Activated CD4-positive, alpha-beta T cell treated with anti-CD3 and anti-CD28 coated beads, Interleukin-2, amount 10 ng/mL, durations not matched to agents 7 days and 5 days (primary cell): ENCODE data around the gene MFSD12. TPM values are rescaled to one million over a fixed set of nuclear protein-coding genes. Genes with fewer than 3 reads are reported as not detected.
"Not testable (repeated sequence)": the region's sequence is repeated elsewhere in the genome, so short reads cannot be mapped to it uniquely, and the experiment has no call there.

Experiments
- CTCF ChIA-PET: fragments of 350-600 bp; sonication (Branson Sonifier 250); formaldehyde crosslinking; loops from one replicate; lab custom pipeline; 2021; ENCODE audit warnings: antibody characterized with exemption; lab: Charles Lee
- POLR2A ChIA-PET: fragments of 350-600 bp; sonication (Branson Sonifier 250); formaldehyde crosslinking; loops from one replicate; lab custom pipeline; 2021; ENCODE audit warnings: antibody characterized with exemption; lab: Charles Lee
- DNase-seq: peaks from one replicate; pipeline ENCODE4 v3.0.0-alpha.2; 2020
- H3K27ac Mint-ChIP-seq: one replicate; pipeline ENCODE4 v1.8.0; 2021; ENCODE audit warnings: mild to moderate bottlenecking, moderate library complexity, mixed read lengths
- H3K27me3 Mint-ChIP-seq: one replicate; pipeline ENCODE4 v1.8.0; 2021; ENCODE audit warnings: mixed read lengths
- H3K36me3 Mint-ChIP-seq: one replicate; pipeline ENCODE4 v1.8.0; 2021; ENCODE audit warnings: low read depth, mixed read lengths
- H3K4me1 Mint-ChIP-seq: one replicate; pipeline ENCODE4 v1.8.0; 2021; ENCODE audit warnings: mixed read lengths
- H3K4me3 Mint-ChIP-seq: one replicate; pipeline ENCODE4 v1.8.0; 2021; ENCODE audit warnings: mild to moderate bottlenecking, moderate library complexity, mixed read lengths
- H3K9me3 Mint-ChIP-seq: one replicate; pipeline ENCODE4 v1.8.0; 2021; ENCODE audit warnings: mixed read lengths
- total RNA-seq, 2 experiments: library from RNA; stranded (reverse); gene quantifications; one replicate each; pipeline ENCODE4 v1.2.3, GENCODE V29; 2021

The MFSD12 gene
- total RNA-seq, 2 experiments from 2014 or later, result 62.1 to 67.6 TPM

DNA sequence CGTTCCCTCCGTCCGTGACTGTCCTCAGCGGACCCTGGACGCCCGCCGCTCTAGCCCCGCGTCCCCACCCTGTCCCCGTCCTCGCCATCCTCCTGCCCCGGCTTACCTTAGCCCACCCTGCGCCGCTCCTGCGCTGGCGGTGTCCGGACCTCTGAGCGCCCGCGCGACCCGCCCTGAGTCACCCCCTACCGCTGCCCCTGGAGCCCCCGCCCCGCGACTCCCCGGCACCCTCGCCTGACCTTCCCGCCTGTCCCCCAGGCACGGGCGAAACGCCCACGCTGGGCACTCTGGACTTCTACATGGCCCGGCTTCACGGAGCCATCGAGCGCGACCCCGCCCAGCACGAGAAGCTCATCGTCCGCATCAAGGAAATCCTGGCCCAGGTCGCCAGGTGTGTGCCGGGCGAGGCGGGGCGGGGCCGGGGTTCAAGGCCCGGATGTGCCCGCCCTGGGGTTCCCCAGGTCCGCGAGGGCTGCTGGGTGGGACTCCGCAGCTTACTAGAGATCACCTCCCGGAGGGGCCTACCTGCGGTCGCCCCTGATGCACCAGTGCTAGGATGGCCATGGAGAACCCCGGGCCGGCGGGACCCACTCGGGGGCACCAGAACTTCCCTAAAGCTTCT lies 20.4 kb upstream of the MFSD12 start:
- Mint-ChIP-seq H3K4me1 (peaks cover 7% of the 10 kb centered on the region), H3K4me3 (no peak overlapping the region), H3K9me3 (no peaks in the 10 kb centered on the region), H3K27ac (no peak overlapping the region), H3K36me3 (peaks cover 17% of the 10 kb centered on the region), H3K27me3 (no peaks in the 10 kb centered on the region)
- CTCF ChIA-PET, result interaction anchor here (0.9 kb wide), 1 partner anchor 121 kb away, joined by 3 read pairs; no protein-coding TSS in a partner anchor
- DNase-seq, result no peak
- POLR2A ChIA-PET, result no interaction called here

GRCh38 chr19:3576696-3577443 lies 19.5 kb upstream of the MFSD12 start:
- ChIA-PET POLR2A (no interaction called here), CTCF (no interaction called here)
- peaks cover 12% of the 10 kb centered on the region for H3K4me1 Mint-ChIP-seq
- H3K27ac Mint-ChIP-seq, result no peak overlapping the region
- no peak for DNase-seq
- peaks cover 17% of the 10 kb centered on the region for H3K36me3 Mint-ChIP-seq
- no peak overlapping the region for H3K4me3 Mint-ChIP-seq
- H3K9me3 Mint-ChIP-seq, result no peaks in the 10 kb centered on the region
- no peaks in the 10 kb centered on the region for H3K27me3 Mint-ChIP-seq

- H3K27ac Mint-ChIP-seq, result no peak overlapping the region
- DNase-seq, result no peak
- H3K36me3 Mint-ChIP-seq, result peaks cover 17% of the 10 kb centered on the region
- ChIA-PET POLR2A (interaction anchor here (0.6 kb wide), 1 partner anchor 972 kb away, joined by 4 read pairs; no protein-coding TSS in a partner anchor), CTCF (interaction anchor here (1.1 kb wide), 1 partner anchor 186 kb away, joined by 3 read pairs; the partner anchor contains the start of gene MRPL54)
- H3K9me3 Mint-ChIP-seq, result no peaks in the 10 kb centered on the region
- no peaks in the 10 kb centered on the region for H3K27me3 Mint-ChIP-seq
- peaks cover 18% of the 10 kb centered on the region for H3K4me1 Mint-ChIP-seq
- no peak overlapping the region for H3K4me3 Mint-ChIP-seq
Measured at GRCh38 chr19:3575949-3576673, 18.7 kb upstream of the MFSD12 start.

DNA sequence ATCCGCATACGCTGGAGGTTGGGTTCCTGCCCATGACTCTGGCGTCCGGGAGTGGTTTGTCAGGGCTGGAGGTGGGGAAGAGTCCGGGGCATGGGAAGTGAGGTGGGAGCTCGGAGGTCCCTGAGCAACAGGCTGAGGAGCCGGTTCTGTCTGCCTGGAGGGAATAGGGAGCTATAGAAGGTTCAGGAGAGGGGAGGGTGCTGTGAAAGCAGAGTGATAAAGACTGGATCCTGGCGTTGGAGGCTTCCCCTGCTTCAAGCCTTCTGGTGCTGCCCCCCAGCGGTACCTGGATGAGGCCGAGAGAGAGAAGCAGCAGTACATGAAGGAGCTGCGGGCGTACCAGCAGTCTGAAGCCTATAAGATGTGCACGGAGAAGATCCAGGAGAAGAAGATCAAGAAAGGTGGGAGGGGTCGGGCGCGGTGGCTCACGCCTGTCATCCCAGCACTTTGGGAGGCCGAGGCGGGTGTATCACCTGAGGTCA lies 17.9 kb upstream of the MFSD12 start:
- Mint-ChIP-seq H3K9me3 (no peaks in the 10 kb centered on the region), H3K27me3 (no peaks in the 10 kb centered on the region), H3K4me3 (no peak overlapping the region), H3K36me3 (peaks cover 17% of the 10 kb centered on the region), H3K27ac (no peak overlapping the region), H3K4me1 (peaks cover 18% of the 10 kb centered on the region)
- ChIA-PET CTCF (interaction anchor here (1.1 to 1.5 kb wide), 2 partner anchors 16 to 187 kb away, joined by 3 to 4 read pairs; partner anchors contain the start of gene MRPL54), POLR2A (interaction anchor here (0.6 kb wide), 1 partner anchor 973 kb away, joined by 4 read pairs; no protein-coding TSS in a partner anchor)
- DNase-seq, result peak; percentile 37

DNA sequence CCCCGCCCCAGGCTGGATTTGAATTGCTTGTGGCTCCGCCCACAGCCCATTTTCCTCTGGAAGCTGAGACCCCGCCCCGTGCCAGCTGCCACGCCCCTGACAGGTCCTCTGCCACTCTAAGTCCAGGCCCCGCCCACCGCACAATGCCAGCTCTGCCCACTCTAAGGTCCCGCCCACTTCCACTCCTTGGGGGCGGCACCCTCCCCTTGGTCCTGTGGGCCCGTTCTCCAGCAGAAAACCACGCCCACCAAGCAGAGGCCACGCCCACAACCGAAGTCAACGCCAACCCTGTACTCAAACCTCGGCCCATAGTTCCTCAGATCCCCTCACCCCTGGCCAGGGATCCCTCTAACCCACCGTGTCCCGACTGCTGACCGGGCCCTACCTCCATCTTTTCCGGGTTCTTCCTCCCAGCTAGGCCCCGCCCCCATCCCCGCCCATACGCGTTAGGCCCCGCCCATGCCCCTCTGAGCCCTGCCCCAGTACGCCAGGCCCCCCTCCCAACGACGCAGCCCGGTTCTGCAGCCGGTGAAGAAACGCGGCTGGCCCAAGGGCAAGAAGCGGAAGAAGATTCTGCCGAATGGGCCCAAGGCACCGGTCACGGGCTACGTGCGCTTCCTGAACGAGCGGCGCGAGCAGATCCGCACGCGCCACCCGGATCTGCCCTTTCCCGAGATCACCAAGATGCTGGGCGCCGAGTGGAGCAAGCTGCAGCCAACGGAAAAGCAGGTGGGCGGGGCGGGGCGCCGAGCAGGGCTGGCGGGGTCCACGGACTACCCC lies 16.7 kb upstream of the MFSD12 start:
- POLR2A ChIA-PET, result interaction anchor here (0.6 kb wide), 1 partner anchor 105 kb away, joined by 9 read pairs; no protein-coding TSS in a partner anchor
- Mint-ChIP-seq H3K27ac (peak overlapping the region; percentile 85), H3K4me3 (peak overlapping the region; percentile 76), H3K4me1 (peaks cover 18% of the 10 kb centered on the region), H3K36me3 (peaks cover 17% of the 10 kb centered on the region), H3K9me3 (no peaks in the 10 kb centered on the region), H3K27me3 (no peaks in the 10 kb centered on the region)
- CTCF ChIA-PET, result interaction anchor here (0.8 to 1.5 kb wide), 4 partner anchors 17 to 29 kb away, joined by 3 to 4 read pairs (median 3); no protein-coding TSS in a partner anchor
- peak; percentile 93 for DNase-seq

DNA sequence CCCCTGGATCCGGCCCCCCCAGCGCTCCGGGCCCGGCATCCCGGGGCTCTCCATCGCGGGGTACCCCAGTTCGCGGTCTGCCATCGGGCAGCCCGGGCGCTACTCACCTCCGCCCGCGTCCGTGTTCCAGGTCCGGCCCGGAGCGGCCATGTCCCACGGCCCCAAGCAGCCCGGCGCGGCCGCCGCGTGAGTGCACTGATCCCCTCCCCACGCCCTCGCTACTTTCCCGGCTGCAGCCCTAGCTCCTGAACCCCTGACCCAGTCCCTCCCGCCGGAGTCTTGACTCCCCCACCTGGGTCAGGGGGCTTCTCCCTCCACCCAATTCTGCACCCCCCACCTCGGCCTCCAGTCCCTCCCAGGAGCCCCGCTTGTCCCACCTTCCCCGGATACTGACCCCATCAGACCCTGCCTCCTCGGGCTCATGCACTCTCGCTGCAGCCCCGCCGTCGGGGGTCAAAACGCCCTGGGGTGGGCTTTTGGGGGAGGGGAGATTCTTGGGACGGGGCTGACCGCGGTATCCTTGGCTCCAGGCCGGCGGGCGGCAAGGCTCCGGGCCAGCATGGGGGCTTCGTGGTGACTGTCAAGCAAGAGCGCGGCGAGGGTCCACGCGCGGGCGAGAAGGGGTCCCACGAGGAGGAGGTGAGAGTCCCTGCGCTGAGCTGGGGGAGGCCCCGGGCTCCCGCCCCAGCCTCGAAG lies 15.9 kb upstream of the MFSD12 start:
- peak overlapping the region; percentile 85 for H3K27ac Mint-ChIP-seq
- H3K4me1 Mint-ChIP-seq, result peaks cover 18% of the 10 kb centered on the region
- peak overlapping the region; percentile 76 for H3K4me3 Mint-ChIP-seq
- no peak for DNase-seq
- no peaks in the 10 kb centered on the region for H3K9me3 Mint-ChIP-seq
- CTCF ChIA-PET, result interaction anchor here (0.8 to 1.4 kb wide), 3 partner anchors 17 to 29 kb away, joined by 3 read pairs; no protein-coding TSS in a partner anchor
- no peaks in the 10 kb centered on the region for H3K27me3 Mint-ChIP-seq
- POLR2A ChIA-PET, result interaction anchor here (0.6 kb wide), 1 partner anchor 104 kb away, joined by 9 read pairs; no protein-coding TSS in a partner anchor
- peaks cover 17% of the 10 kb centered on the region for H3K36me3 Mint-ChIP-seq

- peaks cover 18% of the 10 kb centered on the region for H3K4me1 Mint-ChIP-seq
- H3K36me3 Mint-ChIP-seq, result peaks cover 17% of the 10 kb centered on the region
- H3K27me3 Mint-ChIP-seq, result no peaks in the 10 kb centered on the region
- ChIA-PET CTCF (interaction anchor here (1.4 kb wide), 1 partner anchor 28 kb away, joined by 3 read pairs; no protein-coding TSS in a partner anchor), POLR2A (no interaction called here)
- DNase-seq, result no peak
- no peaks in the 10 kb centered on the region for H3K9me3 Mint-ChIP-seq
- peak within 1 kb of the TSS; percentile 76 for H3K4me3 Mint-ChIP-seq
- H3K27ac Mint-ChIP-seq, result peak within 1 kb of the TSS; percentile 85
Measured at GRCh38 chr19:3572855-3573161, 15.4 kb upstream of the MFSD12 start, which contains the start of gene HMG20B. Gene HMG20B, plus strand, starts transcription at chr19:3572944. Its CDS starts 366 bp downstream, at chr19:3573310.

- no peaks in the 10 kb centered on the region for H3K9me3 Mint-ChIP-seq
- ChIA-PET CTCF (no interaction called here), POLR2A (no interaction called here)
- peaks cover 18% of the 10 kb centered on the region for H3K4me1 Mint-ChIP-seq
- H3K27me3 Mint-ChIP-seq, result no peaks in the 10 kb centered on the region
- DNase-seq, result peak; percentile 100
- peak overlapping the region; percentile 76 for H3K4me3 Mint-ChIP-seq
- peaks cover 17% of the 10 kb centered on the region for H3K36me3 Mint-ChIP-seq
- peak overlapping the region; percentile 51 for H3K27ac Mint-ChIP-seq
Measured at GRCh38 chr19:3572132-3572854, 14.9 kb upstream of the MFSD12 start.

GRCh38 chr19:3570606-3571011 lies 13.2 kb upstream of the MFSD12 start:
- Mint-ChIP-seq H3K27me3 (no peaks in the 10 kb centered on the region), H3K4me3 (no peak overlapping the region), H3K27ac (no peak overlapping the region), H3K9me3 (no peaks in the 10 kb centered on the region), H3K36me3 (peaks cover 12% of the 10 kb centered on the region), H3K4me1 (peaks cover 18% of the 10 kb centered on the region)
- ChIA-PET POLR2A (no interaction called here), CTCF (interaction anchor here (0.6 to 0.7 kb wide), 2 partner anchors 69 to 120 kb away, joined by 3 to 5 read pairs; no protein-coding TSS in a partner anchor)
- DNase-seq, result no peak

DNA sequence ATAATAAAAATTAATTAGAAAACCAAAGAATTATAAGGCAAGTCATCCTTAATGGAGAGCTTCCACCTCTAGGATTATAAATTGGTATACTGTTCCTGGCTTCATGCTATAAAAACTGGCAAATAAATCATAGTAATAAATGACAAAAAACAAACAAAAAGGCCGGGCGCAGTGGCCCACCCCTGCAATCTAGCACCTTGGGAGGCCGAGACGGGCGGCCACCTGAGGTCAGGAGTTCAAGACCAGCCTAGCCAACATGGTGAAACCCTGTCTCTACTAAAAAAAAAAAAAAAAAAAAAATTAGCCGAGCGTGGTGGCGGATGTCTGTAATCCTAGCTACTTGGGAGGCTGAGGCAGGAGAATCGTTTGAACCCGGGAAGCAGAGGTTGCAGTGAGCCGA lies 12.7 kb upstream of the MFSD12 start:
- H3K27ac Mint-ChIP-seq, H3K4me3 Mint-ChIP-seq, H3K27me3 Mint-ChIP-seq, DNase-seq, POLR2A ChIA-PET, H3K36me3 Mint-ChIP-seq, H3K9me3 Mint-ChIP-seq: not testable (repeated sequence)
- peaks cover 15% of the 10 kb centered on the region for H3K4me1 Mint-ChIP-seq
- CTCF ChIA-PET, result interaction anchor here (0.6 to 0.7 kb wide), 2 partner anchors 68 to 121 kb away, joined by 3 to 5 read pairs; no protein-coding TSS in a partner anchor

DNA sequence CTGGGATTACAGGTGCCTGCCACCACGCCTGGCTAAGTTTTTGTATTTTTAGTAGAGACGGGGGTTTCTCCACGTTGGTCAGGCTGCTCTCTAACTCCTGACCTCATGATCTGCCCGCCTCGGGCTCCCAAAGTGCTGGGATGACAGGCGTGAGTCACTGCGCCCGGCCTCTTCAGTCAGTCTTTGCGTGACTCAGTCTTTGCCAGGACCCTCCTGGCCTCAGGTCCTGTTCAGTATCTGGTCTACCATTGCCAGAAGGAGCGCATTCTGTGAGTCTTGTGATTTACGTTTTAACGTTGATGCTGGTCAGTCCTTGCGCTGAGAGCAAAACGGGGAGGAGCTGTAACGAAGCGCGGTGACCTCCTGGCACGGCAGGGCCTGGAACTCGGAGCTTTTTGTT lies 7.8 kb upstream of the MFSD12 start:
- H3K4me3 Mint-ChIP-seq, result no peak overlapping the region
- no peaks in the 10 kb centered on the region for H3K9me3 Mint-ChIP-seq
- H3K36me3 Mint-ChIP-seq, result no peaks in the 10 kb centered on the region
- POLR2A ChIA-PET, result no interaction called here
- H3K27me3 Mint-ChIP-seq, result no peaks in the 10 kb centered on the region
- H3K4me1 Mint-ChIP-seq, result no peaks in the 10 kb centered on the region
- no peak overlapping the region for H3K27ac Mint-ChIP-seq
- DNase-seq, result no peak
- CTCF ChIA-PET, result interaction anchor here (0.9 kb wide), 1 partner anchor 20 kb away, joined by 3 read pairs; no protein-coding TSS in a partner anchor
